K562 (cell line): Measurements from ENCODE around the gene GALNT7. TPM values are rescaled to one million over a fixed set of nuclear protein-coding genes. Genes with fewer than 3 reads are reported as not detected.

Experiments
- ARID3A ChIP-seq: IDR thresholded peaks from 2 replicates; pipeline ENCODE4 v1.6.1; 2012; ENCODE audit warnings: low read depth, low read length, improper control_type of control experiment, borderline replicate concordance
- BCOR ChIP-seq: fragments of 450-650 bp; IDR thresholded peaks from 2 replicates; pipeline ENCODE4 v1.6.1; 2016
- ELF4 ChIP-seq: fragments of 450-650 bp; formaldehyde crosslinking; IDR thresholded peaks from 2 replicates; pipeline ENCODE4 v1.4.0; 2022; ENCODE audit warnings: missing genetic modification characterization
- HMG20A ChIP-seq: fragments of 450-650 bp; formaldehyde crosslinking; conservative IDR thresholded peaks from 2 replicates; pipeline ENCODE4 v1.4.0; 2020; ENCODE audit warnings: mild to moderate bottlenecking, mixed read lengths
- HMG20B ChIP-seq: fragments of 250-450 bp; sonication (Bioruptor Pico); IDR thresholded peaks from 2 replicates; pipeline ENCODE4 v1.5.0; 2021; ENCODE audit warnings: mild to moderate bottlenecking
- KDM4B ChIP-seq, 2 experiments: fragments of 450-650 bp in 1 of 2; sonication (generic) in 1 of 2; IDR thresholded peaks; 2 replicates each; pipeline ENCODE4 v1.6.1; 2016 to 2017; ENCODE audit warnings: borderline replicate concordance in 2 of 2, antibody characterized with exemption in 1 of 2, low read depth in 1 of 2, mild to moderate bottlenecking in 1 of 2
- MBD2 ChIP-seq: sonication (generic); IDR thresholded peaks from 2 replicates; pipeline ENCODE4 v1.6.1; 2016; ENCODE audit warnings: low read depth, borderline replicate concordance
- NR2C1 ChIP-seq, 2 experiments: fragments of 450-650 bp; IDR thresholded peaks; 2 replicates each; pipeline ENCODE4 v1.6.1; 2017; ENCODE audit warnings: mild to moderate bottlenecking in 2 of 2, antibody characterized with exemption in 1 of 2, inconsistent platforms in 1 of 2, missing compliant biosample characterization in 1 of 2, missing genetic modification characterization in 1 of 2
- PATZ1 ChIP-seq: fragments of 250-450 bp; sonication (Bioruptor Pico); IDR thresholded peaks from 2 replicates; pipeline ENCODE4 v1.5.0; 2020; ENCODE audit warnings: mild to moderate bottlenecking, borderline replicate concordance
- RBM25 ChIP-seq: fragments of 200-400 bp; formaldehyde crosslinking; IDR thresholded peaks from 2 replicates; pipeline ENCODE4 v1.6.1; 2018; ENCODE audit warnings: low read length, low read depth, moderate library complexity; ENCODE audit not compliant: severe bottlenecking
- SMARCA4 ChIP-seq: fragments of 450-650 bp; IDR thresholded peaks from 2 replicates; pipeline ENCODE4 v1.6.1; 2016
- SMARCB1 ChIP-seq: IDR thresholded peaks from 2 replicates; pipeline ENCODE4 v1.6.1; 2011; ENCODE audit warnings: improper control_type of control experiment, low read depth; ENCODE audit not compliant: insufficient read length
- TCFL5 ChIP-seq: fragments of 250-450 bp; sonication (Bioruptor Pico); conservative IDR thresholded peaks from 2 replicates; pipeline ENCODE4 v1.6.1; 2021; ENCODE audit warnings: mild to moderate bottlenecking, moderate library complexity, matching md5 sums
- ZNF780A ChIP-seq: fragments of 250-450 bp; sonication (Bioruptor Pico); IDR thresholded peaks from 2 replicates; pipeline ENCODE4 v1.5.0; 2021; ENCODE audit warnings: mild to moderate bottlenecking
- polyA plus RNA-seq, 8 experiments: library from polyadenylated mRNA; depleted of rRNA in 4 of 8; stranded (reverse) in 5 of 8; unstranded in 3 of 8; fragments of >200 nt; fragmentation: Nextera tagmentation in 2 of 8; fragmentation: Illumina TruSeq in 1 of 8; extraction: Ambion mirVana in 2 of 8; extraction: Trizol in 1 of 8; gene quantifications; 2 replicates each; pipeline versions ENCODE4 v1.2.1 to v1.2.3, GENCODE V29; 2011 to 2014; ENCODE audit warnings: inconsistent platforms in 1 of 8, missing spikeins in 1 of 8
- total RNA-seq, 7 experiments: library from RNA; depleted of rRNA in 6 of 7; stranded (reverse); fragments of >200 nt in 6 of 7; fragmentation: Illumina TruSeq in 2 of 7; extraction: Trizol in 2 of 7; gene quantifications; 2 replicates each; pipeline versions ENCODE4 v1.2.1 to v1.2.3, GENCODE V29; 2011 to 2021; ENCODE audit warnings: low replicate concordance in 1 of 7

The GALNT7 gene
- total and polyA plus RNA-seq, 9 of the 15 experiments (the other 6 are each of a cell fraction or from before 2014, with no cell fraction given): 16.7 to 38.7 (median 31.1) TPM

- no peak for TF ChIP-seq TCFL5
- TF ChIP-seq ARID3A: peak; percentile 89; the same call in 1 of the 2 replicates
- TF ChIP-seq ELF4: no peak
- no peak for TF ChIP-seq PATZ1 (CRISPR knock-in tag)
- TF ChIP-seq HMG20A (CRISPR knock-in tag): no peak
- TF ChIP-seq HMG20B (CRISPR knock-in tag): no peak
- no peak for TF ChIP-seq KDM4B (IDR thresholded peaks at IDR 0.05; ENCODE audit: borderline replicate concordance in 2 of 2, low read depth in 1 of 2)
- no peak for TF ChIP-seq RBM25
- no peak for TF ChIP-seq ZNF780A (CRISPR knock-in tag)
- no peak for TF ChIP-seq BCOR
- TF ChIP-seq SMARCA4: no peak; the same call in 1 of the 2 replicates
- no peak for TF ChIP-seq MBD2
- no peak for TF ChIP-seq SMARCB1
- TF ChIP-seq NR2C1 (IDR thresholded peaks at IDR 0.05): no peak
- no peak for TF ChIP-seq NR2C1 (tag; IDR thresholded peaks at IDR 0.05)
- TF ChIP-seq, all 486 proteins: peak for 16
Measured at GRCh38 chr4:173217727-173218126, 49.1 kb downstream of the GALNT7 start (continued).
